Panc1 (cell line): Measurements from ENCODE around the gene NXPH1. TPM values are rescaled to one million over a fixed set of nuclear protein-coding genes. Genes with fewer than 3 reads are reported as not detected.

ENCODE experiments used
- ATAC-seq: fragments of 200-7000 bp; cut with Tn5 transposase; 2 replicates; pipeline ENCODE4 v1.9.1; 2020; ENCODE audit warnings: mild to moderate bottlenecking, moderate library complexity
- BruUV-seq: library from RNA; stranded (reverse); fragments of 400-500 nt; replicated peaks from 2 replicates; lab custom pipeline; 2021; lab: Mats Ljungman, UMichigan
- CTCF ChIA-PET: fragments of 300-600 bp; sonication (Branson Sonifier 250); formaldehyde crosslinking; loops from one replicate; lab custom pipeline; 2022; ENCODE audit warnings: antibody characterized with exemption; lab: Charles Lee
- POLR2A ChIA-PET: fragments of 300-600 bp; sonication (Branson Sonifier 250); formaldehyde crosslinking; loops from one replicate; lab custom pipeline; 2022; ENCODE audit warnings: antibody characterized with exemption; lab: Charles Lee
- DNase-seq: peaks from one replicate; pipeline ENCODE4 v3.0.0-alpha.2; 2010; ENCODE audit warnings: low read depth, low spot score
- H3K27ac ChIP-seq: 2 replicates; pipeline ENCODE4 v1.5.1; 2011; ENCODE audit warnings: mild to moderate bottlenecking, low read length, inconsistent platforms
- H3K27me3 ChIP-seq: fragments of 200-500 bp; sonication (Bioruptor generic); 2 replicates; pipeline ENCODE4 v1.6.0; 2014; ENCODE audit warnings: low read length, inconsistent platforms; ENCODE audit not compliant: control insufficient read depth, insufficient read depth
- H3K36me3 ChIP-seq: fragments of 200-500 bp; sonication (Bioruptor generic); 2 replicates; pipeline ENCODE4 v1.5.1; 2014; ENCODE audit warnings: inconsistent platforms, mild to moderate bottlenecking, low read length, moderate library complexity; ENCODE audit not compliant: control insufficient read depth, insufficient read depth
- H3K4me1 ChIP-seq: 2 replicates; pipeline ENCODE4 v1.5.1; 2011; ENCODE audit warnings: inconsistent platforms, mild to moderate bottlenecking, low read length, moderate library complexity; ENCODE audit not compliant: control insufficient read depth, insufficient read depth
- H3K4me3 ChIP-seq, 2 experiments: 2 replicates each; pipeline ENCODE4 v1.5.1; 2011 to 2012; ENCODE audit warnings: low read depth in 2 of 2, low read length in 2 of 2, mild to moderate bottlenecking in 2 of 2, inconsistent platforms in 1 of 2, moderate library complexity in 1 of 2
- H3K9me3 ChIP-seq: fragments of 200-500 bp; sonication (Bioruptor generic); 2 replicates; pipeline ENCODE4 v1.5.1; 2014; ENCODE audit warnings: low read depth, mild to moderate bottlenecking, inconsistent platforms, low read length, moderate library complexity; ENCODE audit not compliant: control insufficient read depth, insufficient read depth
- POLR2AphosphoS5 ChIP-seq: IDR thresholded peaks from 2 replicates; pipeline ENCODE4 v1.6.1; 2012; ENCODE audit warnings: mild to moderate bottlenecking, low read depth, low read length, moderate library complexity
- SIN3A ChIP-seq: IDR thresholded peaks from 2 replicates; pipeline ENCODE4 v1.6.1; 2012; ENCODE audit warnings: low read depth, mild to moderate bottlenecking, low read length, moderate library complexity, borderline replicate concordance; ENCODE audit not compliant: insufficient read depth
- TCF7L2 ChIP-seq: IDR thresholded peaks from 2 replicates; pipeline ENCODE4 v1.6.1; 2011; ENCODE audit warnings: mild to moderate bottlenecking, low read depth, low read length, inconsistent platforms
- in situ Hi-C: cut with HindIII; loops from 2 replicates; pipeline ENCODE4 v1.10.0; 2016; ENCODE audit warnings: low sequenced_read_pairs, low pct_unique_long_range_greater_than_20kb
- intact Hi-C: fragments of 100-400 bp; cut with micrococcal nuclease; formaldehyde crosslinking; loops from one replicate; pipeline ENCODE4 v1.10.0; 2022; ENCODE audit not compliant: unreplicated experiment
- total RNA-seq: library from RNA; stranded (reverse); gene quantifications from one replicate; pipeline ENCODE4 v1.2.1, GENCODE V29; 2021; ENCODE audit not compliant: unreplicated experiment
- TF ChIP-seq, protein P1 (sequence below): fragments of 450-650 bp; IDR thresholded peaks from 2 replicates; pipeline ENCODE4 v1.5.1; 2017; ENCODE audit warnings: mild to moderate bottlenecking
- TF ChIP-seq, protein P2 (sequence below), 2 experiments: IDR thresholded peaks; 2 replicates each; pipeline ENCODE4 v1.6.1; 2011 to 2012; ENCODE audit warnings: low read depth in 2 of 2, control low read depth in 1 of 2, low read length in 1 of 2, mild to moderate bottlenecking in 1 of 2, moderate library complexity in 1 of 2; ENCODE audit not compliant: insufficient read depth in 1 of 2

The NXPH1 gene
- total RNA-seq, 1 experiment from 2014 or later, result not detected

- H3K36me3 ChIP-seq, result no peaks in the 10 kb centered on the region
- H3K27me3 ChIP-seq, result no peaks in the 10 kb centered on the region
- ATAC-seq (no peak), DNase-seq (no peak)
- H3K4me3 ChIP-seq, result no peak overlapping the region
- BruUV-seq, result no TSS peak
- in situ Hi-C loops, result no loop called here
- TF ChIP-seq TCF7L2, result no peak
- TF ChIP-seq SIN3A, result no peak
- TF ChIP-seq, protein P1, sequence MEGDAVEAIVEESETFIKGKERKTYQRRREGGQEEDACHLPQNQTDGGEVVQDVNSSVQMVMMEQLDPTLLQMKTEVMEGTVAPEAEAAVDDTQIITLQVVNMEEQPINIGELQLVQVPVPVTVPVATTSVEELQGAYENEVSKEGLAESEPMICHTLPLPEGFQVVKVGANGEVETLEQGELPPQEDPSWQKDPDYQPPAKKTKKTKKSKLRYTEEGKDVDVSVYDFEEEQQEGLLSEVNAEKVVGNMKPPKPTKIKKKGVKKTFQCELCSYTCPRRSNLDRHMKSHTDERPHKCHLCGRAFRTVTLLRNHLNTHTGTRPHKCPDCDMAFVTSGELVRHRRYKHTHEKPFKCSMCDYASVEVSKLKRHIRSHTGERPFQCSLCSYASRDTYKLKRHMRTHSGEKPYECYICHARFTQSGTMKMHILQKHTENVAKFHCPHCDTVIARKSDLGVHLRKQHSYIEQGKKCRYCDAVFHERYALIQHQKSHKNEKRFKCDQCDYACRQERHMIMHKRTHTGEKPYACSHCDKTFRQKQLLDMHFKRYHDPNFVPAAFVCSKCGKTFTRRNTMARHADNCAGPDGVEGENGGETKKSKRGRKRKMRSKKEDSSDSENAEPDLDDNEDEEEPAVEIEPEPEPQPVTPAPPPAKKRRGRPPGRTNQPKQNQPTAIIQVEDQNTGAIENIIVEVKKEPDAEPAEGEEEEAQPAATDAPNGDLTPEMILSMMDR, result no peak
- TF ChIP-seq, protein P2, sequence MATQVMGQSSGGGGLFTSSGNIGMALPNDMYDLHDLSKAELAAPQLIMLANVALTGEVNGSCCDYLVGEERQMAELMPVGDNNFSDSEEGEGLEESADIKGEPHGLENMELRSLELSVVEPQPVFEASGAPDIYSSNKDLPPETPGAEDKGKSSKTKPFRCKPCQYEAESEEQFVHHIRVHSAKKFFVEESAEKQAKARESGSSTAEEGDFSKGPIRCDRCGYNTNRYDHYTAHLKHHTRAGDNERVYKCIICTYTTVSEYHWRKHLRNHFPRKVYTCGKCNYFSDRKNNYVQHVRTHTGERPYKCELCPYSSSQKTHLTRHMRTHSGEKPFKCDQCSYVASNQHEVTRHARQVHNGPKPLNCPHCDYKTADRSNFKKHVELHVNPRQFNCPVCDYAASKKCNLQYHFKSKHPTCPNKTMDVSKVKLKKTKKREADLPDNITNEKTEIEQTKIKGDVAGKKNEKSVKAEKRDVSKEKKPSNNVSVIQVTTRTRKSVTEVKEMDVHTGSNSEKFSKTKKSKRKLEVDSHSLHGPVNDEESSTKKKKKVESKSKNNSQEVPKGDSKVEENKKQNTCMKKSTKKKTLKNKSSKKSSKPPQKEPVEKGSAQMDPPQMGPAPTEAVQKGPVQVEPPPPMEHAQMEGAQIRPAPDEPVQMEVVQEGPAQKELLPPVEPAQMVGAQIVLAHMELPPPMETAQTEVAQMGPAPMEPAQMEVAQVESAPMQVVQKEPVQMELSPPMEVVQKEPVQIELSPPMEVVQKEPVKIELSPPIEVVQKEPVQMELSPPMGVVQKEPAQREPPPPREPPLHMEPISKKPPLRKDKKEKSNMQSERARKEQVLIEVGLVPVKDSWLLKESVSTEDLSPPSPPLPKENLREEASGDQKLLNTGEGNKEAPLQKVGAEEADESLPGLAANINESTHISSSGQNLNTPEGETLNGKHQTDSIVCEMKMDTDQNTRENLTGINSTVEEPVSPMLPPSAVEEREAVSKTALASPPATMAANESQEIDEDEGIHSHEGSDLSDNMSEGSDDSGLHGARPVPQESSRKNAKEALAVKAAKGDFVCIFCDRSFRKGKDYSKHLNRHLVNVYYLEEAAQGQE (IDR thresholded peaks at IDR 0.05; ENCODE audit: insufficient read depth in 1 of 2, low read depth in 2 of 2, low read length in 1 of 2), result no peak
- no peak for TF ChIP-seq POLR2AphosphoS5
- no peak overlapping the region for H3K27ac ChIP-seq
- CTCF ChIA-PET, result no interaction called here
- POLR2A ChIA-PET, result no interaction called here
- intact Hi-C loops, result no loop called here
- no peaks in the 10 kb centered on the region for H3K9me3 ChIP-seq
- no peaks in the 10 kb centered on the region for H3K4me1 ChIP-seq
These were observed 345.1 kb downstream of the NXPH1 start for GRCh38 chr7:8778459-8778858.

DNA sequence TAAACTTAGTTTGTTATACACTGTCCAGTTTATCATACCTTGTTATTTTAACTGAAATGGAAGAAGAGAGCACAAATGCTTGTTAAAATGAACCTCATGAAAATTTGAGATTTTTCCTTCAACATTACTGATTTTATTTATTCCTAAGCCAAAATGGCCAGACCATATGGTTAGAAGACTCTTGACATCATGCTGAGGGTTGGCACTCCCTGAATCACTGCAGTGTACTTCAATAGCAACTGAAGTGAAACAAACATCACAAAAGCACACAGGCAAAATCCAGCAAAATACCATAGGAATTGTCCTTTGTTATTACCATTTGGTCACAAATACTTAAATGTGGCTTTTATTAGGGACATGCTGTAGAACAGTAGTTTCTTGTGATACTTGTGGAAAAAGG lies 347.8 kb downstream of the NXPH1 start:
- Histone ChIP-seq H3K27me3 (no peaks in the 10 kb centered on the region), H3K27ac (no peak overlapping the region), H3K4me1 (no peaks in the 10 kb centered on the region), H3K9me3 (no peaks in the 10 kb centered on the region), H3K4me3 (no peak overlapping the region), H3K36me3 (no peaks in the 10 kb centered on the region)
- DNase-seq (no peak), ATAC-seq (no peak)
- no TSS peak for BruUV-seq
- intact Hi-C loops, result no loop called here
- ChIA-PET CTCF (no interaction called here), POLR2A (no interaction called here)
- in situ Hi-C loops, result no loop called here
- TF ChIP-seq POLR2AphosphoS5, result no peak
- TF ChIP-seq, protein P1, result no peak
- TF ChIP-seq TCF7L2, result no peak
- TF ChIP-seq SIN3A, result no peak
- TF ChIP-seq, protein P2 (IDR thresholded peaks at IDR 0.05; ENCODE audit: insufficient read depth in 1 of 2, low read depth in 2 of 2, low read length in 1 of 2), result no peak
